WTC11 (cell line): ENCODE measurements around the gene SHMT1. TPM values are rescaled to one million over a fixed set of nuclear protein-coding genes. Genes with fewer than 3 reads are reported as not detected.

Experiments used
- ATAC-seq: fragments of 200-7000 bp; cut with Tn5 transposase; 2 replicates; pipeline ENCODE4 v1.10.0; 2021; ENCODE audit warnings: mild to moderate bottlenecking, moderate library complexity
- CTCF ChIA-PET: fragments of 300-600 bp; sonication (Branson Sonifier 250); formaldehyde crosslinking; loops from one replicate; lab custom pipeline; 2021; ENCODE audit warnings: antibody characterized with exemption; lab: Charles Lee
- POLR2A ChIA-PET: fragments of 350-600 bp; sonication (Branson Sonifier 250); formaldehyde crosslinking; loops from one replicate; lab custom pipeline; 2021; ENCODE audit warnings: antibody characterized with exemption; lab: Charles Lee
- DNase-seq: peaks from one replicate; pipeline ENCODE4 v3.0.0; 2021; ENCODE audit warnings: low spot score
- H3K27ac Mint-ChIP-seq: 2 replicates; pipeline ENCODE4 v1.8.0; 2021; ENCODE audit warnings: mixed read lengths
- H3K27me3 Mint-ChIP-seq: 2 replicates; pipeline ENCODE4 v1.8.0; 2021; ENCODE audit warnings: low read depth, mild to moderate bottlenecking, moderate library complexity, mixed read lengths
- H3K36me3 Mint-ChIP-seq: 2 replicates; pipeline ENCODE4 v1.8.0; 2021; ENCODE audit warnings: mixed read lengths
- H3K4me1 Mint-ChIP-seq: 2 replicates; pipeline ENCODE4 v1.8.0; 2022; ENCODE audit warnings: mixed read lengths
- H3K4me3 Mint-ChIP-seq: 2 replicates; pipeline ENCODE4 v1.8.0; 2021; ENCODE audit warnings: mild to moderate bottlenecking, moderate library complexity, mixed read lengths
- H3K9me3 Mint-ChIP-seq: 2 replicates; pipeline ENCODE4 v1.8.0; 2021; ENCODE audit warnings: mixed read lengths
- ARID4B ChIP-seq: sonication (generic); formaldehyde crosslinking; IDR thresholded peaks from 2 replicates; pipeline ENCODE4 v1.8.0; 2023; ENCODE audit warnings: missing genetic modification reagents, mild to moderate bottlenecking, borderline replicate concordance
- E2F4 ChIP-seq: sonication (generic); formaldehyde crosslinking; IDR thresholded peaks from 2 replicates; pipeline ENCODE4 v1.8.1; 2022; ENCODE audit warnings: low read depth, mild to moderate bottlenecking, moderate library complexity, missing genetic modification reagents, borderline replicate concordance
- ELF4 ChIP-seq: sonication (generic); formaldehyde crosslinking; IDR thresholded peaks from 2 replicates; pipeline ENCODE4 v1.8.1; 2022; ENCODE audit warnings: low read depth, mild to moderate bottlenecking, moderate library complexity, missing genetic modification reagents
- ESRRA ChIP-seq: sonication (generic); formaldehyde crosslinking; IDR thresholded peaks from 2 replicates; pipeline ENCODE4 v1.8.1; 2022; ENCODE audit warnings: mild to moderate bottlenecking, missing genetic modification reagents, borderline replicate concordance
- FOXP4 ChIP-seq: sonication (generic); formaldehyde crosslinking; IDR thresholded peaks from 2 replicates; pipeline ENCODE4 v1.8.0; 2022; ENCODE audit warnings: mild to moderate bottlenecking, missing genetic modification reagents
- IRF1 ChIP-seq: sonication (generic); formaldehyde crosslinking; IDR thresholded peaks from 2 replicates; pipeline ENCODE4 v1.8.0; 2023; ENCODE audit warnings: missing genetic modification reagents
- IRF2 ChIP-seq: sonication (generic); formaldehyde crosslinking; IDR thresholded peaks from 2 replicates; pipeline ENCODE4 v1.8.0; 2022; ENCODE audit warnings: low read depth, missing genetic modification reagents, borderline replicate concordance
- MAX ChIP-seq: sonication (generic); formaldehyde crosslinking; IDR thresholded peaks from 2 replicates; pipeline ENCODE4 v1.8.0; 2022; ENCODE audit warnings: mild to moderate bottlenecking, missing genetic modification reagents
- RELA ChIP-seq: sonication (generic); formaldehyde crosslinking; IDR thresholded peaks from 2 replicates; pipeline ENCODE4 v1.8.1; 2022; ENCODE audit warnings: missing genetic modification reagents, mild to moderate bottlenecking, borderline replicate concordance
- RORB ChIP-seq: fragments of 250-450 bp; sonication (Bioruptor Pico); IDR thresholded peaks from 2 replicates; pipeline ENCODE4 v1.9.0; 2021; ENCODE audit warnings: mild to moderate bottlenecking
- SMAD3 ChIP-seq: sonication (generic); formaldehyde crosslinking; IDR thresholded peaks from 2 replicates; pipeline ENCODE4 v1.8.0; 2022; ENCODE audit warnings: missing genetic modification reagents, mild to moderate bottlenecking, borderline replicate concordance
- STAT6 ChIP-seq: sonication (generic); formaldehyde crosslinking; conservative IDR thresholded peaks from 2 replicates; pipeline ENCODE4 v1.8.1; 2023; ENCODE audit warnings: mild to moderate bottlenecking, low read depth, missing genetic modification reagents, moderate library complexity
- TCF7 ChIP-seq: sonication (generic); formaldehyde crosslinking; IDR thresholded peaks from 2 replicates; pipeline ENCODE4 v1.8.0; 2022; ENCODE audit warnings: mild to moderate bottlenecking, low read depth, missing genetic modification reagents, moderate library complexity
- ZNF121 ChIP-seq: sonication (generic); formaldehyde crosslinking; IDR thresholded peaks from 2 replicates; pipeline ENCODE4 v1.8.0; 2023; ENCODE audit warnings: missing genetic modification reagents
- ZNF423 ChIP-seq: fragments of 250-450 bp; sonication (Bioruptor Pico); IDR thresholded peaks from 2 replicates; pipeline ENCODE4 v2.1.2; 2022; ENCODE audit warnings: mild to moderate bottlenecking, moderate library complexity
- ZNF671 ChIP-seq: fragments of 250-450 bp; sonication (Bioruptor Pico); IDR thresholded peaks from 2 replicates; pipeline ENCODE4 v1.8.0; 2021; ENCODE audit warnings: mild to moderate bottlenecking
- total RNA-seq: library from RNA; stranded (reverse); gene quantifications from 3 replicates; pipeline ENCODE4 v1.2.3, GENCODE V29; 2021

SHMT1 gene
- total RNA-seq, 1 experiment from 2014 or later = 49.2 TPM

- H3K9me3 Mint-ChIP-seq = no peaks in the 10 kb centered on the region
- no peak for TF ChIP-seq IRF2 (CRISPR knock-in tag)
- no peak for TF ChIP-seq ARID4B
- no peak for TF ChIP-seq TCF7 (CRISPR knock-in tag)
- no peak for TF ChIP-seq ELF4
- TF ChIP-seq IRF1 (CRISPR knock-in tag) = no peak
- no peak for TF ChIP-seq MAX (CRISPR knock-in tag)
- TF ChIP-seq FOXP4 (CRISPR knock-in tag) = no peak
- TF ChIP-seq ZNF671 (CRISPR knock-in tag) = no peak
- no peak for TF ChIP-seq ZNF121 (CRISPR knock-in tag)
- no peak for TF ChIP-seq SMAD3
- no peak for TF ChIP-seq STAT6 (CRISPR knock-in tag)
- no peak for TF ChIP-seq ESRRA (CRISPR knock-in tag)
- TF ChIP-seq RELA = no peak
- TF ChIP-seq ZNF423 = no peak
- TF ChIP-seq E2F4 (CRISPR knock-in tag) = no peak
- TF ChIP-seq RORB (CRISPR knock-in tag) = no peak
- TF ChIP-seq, all 79 proteins: peak for 0
- H3K36me3 Mint-ChIP-seq = no peaks in the 10 kb centered on the region
- H3K27ac Mint-ChIP-seq = no peak overlapping the region
- H3K27me3 Mint-ChIP-seq = peaks cover 2% of the 10 kb centered on the region; the same call in 1 of the 2 replicates
- peaks cover 7% of the 10 kb centered on the region for H3K4me1 Mint-ChIP-seq
- ATAC-seq (no peak), DNase-seq (no peak)
- H3K4me3 Mint-ChIP-seq = no peak overlapping the region
- ChIA-PET POLR2A (no interaction called here), CTCF (no interaction called here)
Observed at GRCh38 chr17:18381158-18381952, 18.0 kb upstream of the SHMT1 start.
